Liver (tissue), 9 donors: ENCODE results near the gene E2F7. TPM values are rescaled to one million over a fixed set of nuclear protein-coding genes. Genes with fewer than 3 reads are reported as not detected.
A peak's percentile ranks its signal among the peaks of the same experiment; 100 is the strongest.

Experiments
- DNase-seq: peaks from one replicate; pipeline ENCODE4 v3.0.0-alpha.2; 2017; ENCODE audit warnings: low spot score
- H3K27ac ChIP-seq, 2 donors: one replicate each; pipeline ENCODE4 v1.7.0; 2013; ENCODE audit warnings: inconsistent platforms in 2 of 2, low read length in 2 of 2, control low read depth in 1 of 2, low read depth in 1 of 2, mild to moderate bottlenecking in 1 of 2
- H3K27me3 ChIP-seq, 4 donors: one replicate each; pipeline versions ENCODE4 v1.6.1 to v1.7.0; 2013; ENCODE audit warnings: low read length in 3 of 4, inconsistent platforms in 1 of 4, mild to moderate bottlenecking in 1 of 4, moderate library complexity in 1 of 4; ENCODE audit not compliant: control insufficient read depth in 4 of 4, insufficient read depth in 4 of 4
- H3K36me3 ChIP-seq, 4 donors: one replicate each; pipeline versions ENCODE4 v1.6.1 to v1.7.0; 2013; ENCODE audit warnings: low read length in 3 of 4, mild to moderate bottlenecking in 3 of 4, low read depth in 1 of 4, moderate library complexity in 1 of 4; ENCODE audit not compliant: control insufficient read depth in 4 of 4, insufficient read depth in 3 of 4
- H3K4me1 ChIP-seq, 4 donors: one replicate each; pipeline versions ENCODE4 v1.6.1 to v1.7.0; 2013; ENCODE audit warnings: low read length in 3 of 4, mild to moderate bottlenecking in 3 of 4, moderate library complexity in 1 of 4; ENCODE audit not compliant: control insufficient read depth in 4 of 4, insufficient read depth in 4 of 4
- H3K4me3 ChIP-seq, 3 donors: one replicate each; pipeline versions ENCODE4 v1.6.1 to v1.7.0; 2013; ENCODE audit warnings: low read length in 3 of 3, control low read depth in 1 of 3, low read depth in 1 of 3, mild to moderate bottlenecking in 1 of 3
- H3K9ac ChIP-seq, 2 donors: one replicate each; pipeline ENCODE4 v1.7.0; 2013; ENCODE audit warnings: low read length in 2 of 2, mild to moderate bottlenecking in 2 of 2, moderate library complexity in 2 of 2, control low read depth in 1 of 2, low read depth in 1 of 2
- H3K9me3 ChIP-seq, 4 donors: one replicate each; pipeline versions ENCODE4 v1.6.1 to v1.7.0; 2013; ENCODE audit warnings: low read length in 3 of 4; ENCODE audit not compliant: control insufficient read depth in 4 of 4
- ATF3 ChIP-seq: IDR thresholded peaks from 2 replicates; pipeline ENCODE4 v1.6.1; 2016; ENCODE audit warnings: antibody characterized with exemption
- CTCF ChIP-seq: fragments of 150-350 bp; IDR thresholded peaks from 2 replicates; pipeline ENCODE4 v1.5.1; 2017; ENCODE audit warnings: improper control_type of control experiment, low read depth, low read length; ENCODE audit not compliant: missing input control
- EGR1 ChIP-seq, 2 donors: IDR thresholded peaks; 2 replicates each; pipeline ENCODE4 v1.6.1; 2016 to 2018; ENCODE audit warnings: antibody characterized with exemption in 2 of 2, low read depth in 2 of 2
- FOXA2 ChIP-seq: IDR thresholded peaks from 2 replicates; pipeline ENCODE4 v1.6.1; 2016; ENCODE audit warnings: antibody characterized with exemption
- GABPA ChIP-seq, 2 donors: IDR thresholded peaks in 1 of 2; conservative IDR thresholded peaks in 1 of 2; 2 replicates each; pipeline ENCODE4 v1.6.1; 2016; ENCODE audit warnings: antibody characterized with exemption in 2 of 2, mild to moderate bottlenecking in 1 of 2, moderate library complexity in 1 of 2
- HNF4A ChIP-seq, 2 donors: conservative IDR thresholded peaks; 2 replicates each; pipeline ENCODE4 v1.6.1; 2016; ENCODE audit warnings: antibody characterized with exemption in 2 of 2, mild to moderate bottlenecking in 2 of 2
- HNF4G ChIP-seq: IDR thresholded peaks from 2 replicates; pipeline ENCODE4 v1.6.1; 2016; ENCODE audit warnings: antibody characterized with exemption
- JUND ChIP-seq, 2 donors: IDR thresholded peaks; 2 replicates each; pipeline ENCODE4 v1.6.1; 2016; ENCODE audit warnings: antibody characterized with exemption in 2 of 2
- MAX ChIP-seq: IDR thresholded peaks from 2 replicates; pipeline ENCODE4 v1.6.1; 2016; ENCODE audit warnings: antibody characterized with exemption
- RAD21 ChIP-seq, 2 donors: IDR thresholded peaks; 2 replicates each; pipeline ENCODE4 v1.6.1; 2016; ENCODE audit warnings: antibody characterized with exemption in 2 of 2, mild to moderate bottlenecking in 2 of 2
- RXRA ChIP-seq, 2 donors: IDR thresholded peaks; 2 replicates each; pipeline ENCODE4 v1.6.1; 2017 to 2018; ENCODE audit warnings: antibody characterized with exemption in 2 of 2, mild to moderate bottlenecking in 1 of 2
- YY1 ChIP-seq: IDR thresholded peaks from 2 replicates; pipeline ENCODE4 v1.6.1; 2016; ENCODE audit warnings: antibody characterized with exemption, mild to moderate bottlenecking
- ZBTB33 ChIP-seq: IDR thresholded peaks from 2 replicates; pipeline ENCODE4 v1.6.1; 2016; ENCODE audit warnings: antibody characterized with exemption
- WGBS: extraction: QIAGEN DNeasy Blood & Tissue Kit; methylation state at CpG from one replicate; pipeline ENCODE4 v1.1.7; 2013; 5-methylcytosine and 5-hydroxymethylcytosine counted together
- polyA plus RNA-seq, 2 donors: library from polyadenylated mRNA; stranded (reverse) in 1 of 2; unstranded in 1 of 2; fragments of 200-250 nt in 1 of 2; fragments of >200 nt in 1 of 2; fragmentation: Nextera tagmentation in 1 of 2; extraction: Ambion mirVana in 1 of 2; gene quantifications; one replicate each; pipeline versions ENCODE4 v1.2.1 to v1.2.3, GENCODE V29; 2013 to 2015
- total RNA-seq, 2 donors: library from RNA; depleted of rRNA; stranded (reverse); fragments of >200 nt; gene quantifications; one replicate each; pipeline ENCODE4 v1.2.3, GENCODE V29; 2014
- donor health status: healthy.
- donor health status: healthy.
- donor health status: healthy.
- donor health status: healthy.
- donor health status: healthy.

The E2F7 gene
- total and polyA plus RNA-seq, 4 donors: 0.13 to 5.8 (median 0.17) TPM; not detected in 1

GRCh38 chr12:77010691-77011548 lies 54.4 kb downstream of the E2F7 start:
- no peak overlapping the region for H3K9ac ChIP-seq
- 5% methylated on average over 9 of the region's 9 CpGs for WGBS

GRCh38 chr12:77007476-77007875 lies 57.9 kb downstream of the E2F7 start:
- H3K27me3 ChIP-seq: no peaks in the 10 kb centered on the region
- no peaks in the 10 kb centered on the region for H3K9me3 ChIP-seq
- H3K4me1 ChIP-seq: peaks cover 0 to 5% (median 0%) of the 10 kb centered on the region in 4 donors
- H3K36me3 ChIP-seq: no peaks in the 10 kb centered on the region
- no peak overlapping the region for H3K9ac ChIP-seq
- DNase-seq: no peak
- TF ChIP-seq ZBTB33 (no peak), YY1 (no peak), FOXA2 (no peak), HNF4A (conservative IDR thresholded peaks at IDR 0.05) (no peak), ATF3 (no peak), JUND (IDR thresholded peaks at IDR 0.05) (no peak), HNF4G (no peak), EGR1 (IDR thresholded peaks at IDR 0.05; ENCODE audit: low read depth in 2 of 2) (no peak), CTCF (no peak), RAD21 (IDR thresholded peaks at IDR 0.05) (no peak)
- WGBS: 82% methylated on average over 5 of the region's 5 CpGs
- no peak overlapping the region for H3K27ac ChIP-seq
- no peak overlapping the region for H3K4me3 ChIP-seq

More at GRCh38 chr12:77010691-77011548, 54.4 kb downstream of the E2F7 start:
- H3K27me3 ChIP-seq: no peaks in the 10 kb centered on the region
- DNase-seq: peak; percentile 76
- H3K27ac ChIP-seq: no peak overlapping the region
- no peaks in the 10 kb centered on the region for H3K9me3 ChIP-seq
- H3K36me3 ChIP-seq: no peaks in the 10 kb centered on the region
- no peak overlapping the region for H3K4me3 ChIP-seq
- H3K4me1 ChIP-seq: peaks cover 0 to 5% (median 0%) of the 10 kb centered on the region in 4 donors
- TF ChIP-seq EGR1 (IDR thresholded peaks at IDR 0.05; ENCODE audit: low read depth in 2 of 2) (no peak), MAX (no peak), CTCF (peak; percentile 86), HNF4G (no peak), YY1 (no peak), RXRA (IDR thresholded peaks at IDR 0.05) (no peak), RAD21 (IDR thresholded peaks at IDR 0.05) (peak; percentile 92 to 93), GABPA (IDR thresholded peaks at IDR 0.05 in 1 of 2, conservative IDR thresholded peaks at IDR 0.05 in 1 of 2) (no peak)
